Upper lobe of left lung (tissue), 4 donors: ENCODE data around the gene MCM6.

ENCODE experiments used
- POLR2A ChIP-seq, 4 donors: fragments of 450-650 bp; IDR thresholded peaks; one replicate each; pipeline ENCODE4 v1.5.1; 2016 to 2017; ENCODE audit warnings: antibody characterized with exemption in 4 of 4, mild to moderate bottlenecking in 2 of 4
- TF ChIP-seq, protein P1 (sequence below), 6 experiments: fragments of 450-650 bp in 4 of 6; fragments of 200-600 bp in 2 of 6; sonication (generic) in 2 of 6; IDR thresholded peaks; one replicate each; pipeline ENCODE4 v1.5.1; 2016 to 2019; ENCODE audit warnings: antibody characterized with exemption in 6 of 6

DNA sequence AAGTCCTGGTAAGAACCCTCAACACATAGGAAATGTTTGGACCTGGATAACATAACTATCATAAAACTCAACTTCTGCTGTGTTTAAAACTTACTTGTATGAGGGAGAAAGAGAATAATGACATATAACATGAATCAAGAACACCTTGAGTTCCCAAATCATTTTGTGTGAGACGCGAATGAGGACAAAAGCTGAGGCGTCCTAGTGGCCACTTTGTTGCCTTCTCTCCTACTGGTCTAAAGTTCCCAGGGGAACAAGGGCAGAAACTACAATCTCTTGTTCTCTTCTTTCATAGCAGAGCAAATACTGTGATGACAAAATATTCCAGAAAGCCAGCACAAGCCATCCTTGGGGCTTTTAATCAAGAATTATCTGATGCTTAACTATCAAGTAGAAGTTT, 31.0 kb downstream of the MCM6 start:
- TF ChIP-seq, protein P1, sequence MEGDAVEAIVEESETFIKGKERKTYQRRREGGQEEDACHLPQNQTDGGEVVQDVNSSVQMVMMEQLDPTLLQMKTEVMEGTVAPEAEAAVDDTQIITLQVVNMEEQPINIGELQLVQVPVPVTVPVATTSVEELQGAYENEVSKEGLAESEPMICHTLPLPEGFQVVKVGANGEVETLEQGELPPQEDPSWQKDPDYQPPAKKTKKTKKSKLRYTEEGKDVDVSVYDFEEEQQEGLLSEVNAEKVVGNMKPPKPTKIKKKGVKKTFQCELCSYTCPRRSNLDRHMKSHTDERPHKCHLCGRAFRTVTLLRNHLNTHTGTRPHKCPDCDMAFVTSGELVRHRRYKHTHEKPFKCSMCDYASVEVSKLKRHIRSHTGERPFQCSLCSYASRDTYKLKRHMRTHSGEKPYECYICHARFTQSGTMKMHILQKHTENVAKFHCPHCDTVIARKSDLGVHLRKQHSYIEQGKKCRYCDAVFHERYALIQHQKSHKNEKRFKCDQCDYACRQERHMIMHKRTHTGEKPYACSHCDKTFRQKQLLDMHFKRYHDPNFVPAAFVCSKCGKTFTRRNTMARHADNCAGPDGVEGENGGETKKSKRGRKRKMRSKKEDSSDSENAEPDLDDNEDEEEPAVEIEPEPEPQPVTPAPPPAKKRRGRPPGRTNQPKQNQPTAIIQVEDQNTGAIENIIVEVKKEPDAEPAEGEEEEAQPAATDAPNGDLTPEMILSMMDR (IDR thresholded peaks at IDR 0.05) = no peak
- no peak for TF ChIP-seq POLR2A (IDR thresholded peaks at IDR 0.05)
